AG04449 (cell line): Measurements from ENCODE around the gene PDE11A.

Experiments
- CTCF ChIA-PET: fragments of 350-600 bp; formaldehyde crosslinking; extraction: SDS; loops from one replicate; lab custom pipeline; 2021; ENCODE audit warnings: antibody characterized with exemption; lab: Yijun Ruan, JAX
- POLR2A ChIA-PET: fragments of 400-600, 350-600 bp; formaldehyde crosslinking; extraction: SDS; loops from one replicate; lab custom pipeline; 2020; ENCODE audit warnings: antibody characterized with exemption, inconsistent platforms; lab: Yijun Ruan, JAX
- DNase-seq: peaks from one replicate; pipeline ENCODE4 v3.0.0-alpha.2; 2010; ENCODE audit warnings: low read depth, low spot score
- H3K4me3 ChIP-seq: 2 replicates; pipeline ENCODE4 v1.5.1; 2011; ENCODE audit warnings: low read depth, mild to moderate bottlenecking, control low read depth, low read length
- CTCF ChIP-seq: IDR thresholded peaks from one replicate; pipeline ENCODE4 v1.5.1; 2011; ENCODE audit warnings: mild to moderate bottlenecking, moderate library complexity, low read length, control low read depth, inconsistent platforms; ENCODE audit not compliant: insufficient read depth; ENCODE audit errors: missing control alignments

PDE11A gene

GRCh38 chr2:177682836-177683660 is 389.5 kb downstream of the PDE11A start:
- ChIA-PET POLR2A (no interaction called here), CTCF (no interaction called here)
- no peak for DNase-seq
- no peak overlapping the region for H3K4me3 ChIP-seq
- no peak for TF ChIP-seq CTCF

GRCh38 chr2:177682006-177682405 is 390.6 kb downstream of the PDE11A start:
- DNase-seq, result no peak
- ChIA-PET POLR2A (no interaction called here), CTCF (no interaction called here)
- no peak for TF ChIP-seq CTCF
- no peak overlapping the region for H3K4me3 ChIP-seq

GRCh38 chr2:177680866-177681712 is 391.5 kb downstream of the PDE11A start:
- DNase-seq, result no peak
- POLR2A ChIA-PET, result no interaction called here
- CTCF ChIA-PET, result interaction anchor here (0.8 kb wide), 1 partner anchor 77 kb away, joined by 3 read pairs; no protein-coding TSS in a partner anchor
- H3K4me3 ChIP-seq, result no peak overlapping the region
- no peak for TF ChIP-seq CTCF

- no peak overlapping the region for H3K4me3 ChIP-seq
- ChIA-PET CTCF (no interaction called here), POLR2A (no interaction called here)
- no peak for TF ChIP-seq CTCF
- DNase-seq, result no peak
Measured at GRCh38 chr2:177679611-177680605, 392.7 kb downstream of the PDE11A start.

GRCh38 chr2:177678939-177679338 is 393.6 kb downstream of the PDE11A start:
- ChIA-PET POLR2A (no interaction called here), CTCF (no interaction called here)
- H3K4me3 ChIP-seq, result no peak overlapping the region
- no peak for TF ChIP-seq CTCF
- DNase-seq, result no peak
